HepG2 (cell line): Measurements from ENCODE around the gene TIMP3. TPM values are rescaled to one million over a fixed set of nuclear protein-coding genes. Genes with fewer than 3 reads are reported as not detected.

Experiments
- CENPT ChIP-seq: sonication (generic); formaldehyde crosslinking; IDR thresholded peaks from 2 replicates; pipeline ENCODE4 v1.8.0; 2022; ENCODE audit warnings: low read depth, mild to moderate bottlenecking, moderate library complexity, missing genetic modification reagents
- ELF4 ChIP-seq: sonication (generic); formaldehyde crosslinking; IDR thresholded peaks from 2 replicates; pipeline ENCODE4 v1.5.0; 2020; ENCODE audit warnings: missing genetic modification reagents, mild to moderate bottlenecking, moderate library complexity, borderline replicate concordance
- HNRNPUL1 ChIP-seq: fragments of 200-400 bp; formaldehyde crosslinking; IDR thresholded peaks from 2 replicates; pipeline ENCODE4 v1.6.1; 2017; ENCODE audit warnings: low read depth, mild to moderate bottlenecking, low read length, moderate library complexity
- KAT2B ChIP-seq: fragments of 150-350 bp; IDR thresholded peaks from 2 replicates; pipeline ENCODE4 v1.6.1; 2014; ENCODE audit warnings: low read depth, low read length, borderline replicate concordance
- MAF1 ChIP-seq: sonication (generic); formaldehyde crosslinking; IDR thresholded peaks from 2 replicates; pipeline ENCODE4 v1.5.0; 2020; ENCODE audit warnings: missing genetic modification reagents, borderline replicate concordance
- MED8 ChIP-seq: sonication (generic); formaldehyde crosslinking; IDR thresholded peaks from 2 replicates; pipeline ENCODE4 v1.8.1; 2023; ENCODE audit warnings: mild to moderate bottlenecking, missing genetic modification reagents; ENCODE audit not compliant: insufficient replicate concordance
- MXI1 ChIP-seq: IDR thresholded peaks from 3 replicates; pipeline ENCODE4 v1.6.1; 2012; ENCODE audit warnings: low read depth, low read length, inconsistent platforms, borderline replicate concordance
- PITX1 ChIP-seq: sonication (generic); formaldehyde crosslinking; IDR thresholded peaks from 2 replicates; pipeline ENCODE4 v1.5.1; 2020; ENCODE audit warnings: mild to moderate bottlenecking, missing genetic modification reagents
- POLR2G ChIP-seq: fragments of 200-400 bp; formaldehyde crosslinking; IDR thresholded peaks from 2 replicates; pipeline ENCODE4 v1.6.1; 2018; ENCODE audit warnings: mild to moderate bottlenecking, low read depth, low read length, moderate library complexity
- RFXANK ChIP-seq: IDR thresholded peaks from 2 replicates; pipeline ENCODE4 v1.6.1; 2016
- SNAPC5 ChIP-seq: sonication (generic); formaldehyde crosslinking; IDR thresholded peaks from 2 replicates; pipeline ENCODE4 v1.8.1; 2023; ENCODE audit warnings: mild to moderate bottlenecking, missing genetic modification reagents, borderline replicate concordance
- STAT5B ChIP-seq: sonication (generic); formaldehyde crosslinking; IDR thresholded peaks from 2 replicates; pipeline ENCODE4 v1.4.0; 2020; ENCODE audit warnings: missing genetic modification reagents
- ZBTB40 ChIP-seq, 2 experiments: fragments of 450-650 bp in 1 of 2; sonication (generic) in 1 of 2; formaldehyde crosslinking in 1 of 2; IDR thresholded peaks; 2 replicates each; pipeline versions ENCODE4 v1.6.1 to v1.8.0; 2016 to 2022; ENCODE audit warnings: antibody characterized with exemption in 1 of 2, mild to moderate bottlenecking in 1 of 2, missing genetic modification reagents in 1 of 2
- ZEB1 ChIP-seq: IDR thresholded peaks from 2 replicates; pipeline ENCODE4 v1.6.1; 2012; ENCODE audit warnings: mild to moderate bottlenecking, low read depth, inconsistent platforms; ENCODE audit not compliant: insufficient replicate concordance
- ZIK1 ChIP-seq: sonication (generic); formaldehyde crosslinking; IDR thresholded peaks from 2 replicates; pipeline ENCODE4 v1.5.0; 2020; ENCODE audit warnings: mild to moderate bottlenecking, low read depth, missing genetic modification reagents, borderline replicate concordance
- ZNF138 ChIP-seq: sonication (generic); formaldehyde crosslinking; IDR thresholded peaks from 2 replicates; pipeline ENCODE4 v1.5.0; 2020; ENCODE audit warnings: mild to moderate bottlenecking, low read depth, missing genetic modification reagents
- ZNF343 ChIP-seq: sonication (generic); formaldehyde crosslinking; IDR thresholded peaks from 2 replicates; pipeline ENCODE4 v1.4.0; 2020; ENCODE audit warnings: mild to moderate bottlenecking, missing genetic modification reagents
- ZNF513 ChIP-seq: sonication (generic); formaldehyde crosslinking; conservative IDR thresholded peaks from 2 replicates; pipeline ENCODE4 v1.5.0; 2020; ENCODE audit warnings: missing genetic modification reagents
- ZNF607 ChIP-seq: sonication (generic); formaldehyde crosslinking; IDR thresholded peaks from 2 replicates; pipeline ENCODE4 v1.5.1; 2020; ENCODE audit warnings: missing genetic modification reagents, mild to moderate bottlenecking, borderline replicate concordance
- ZNF839 ChIP-seq: sonication (generic); formaldehyde crosslinking; IDR thresholded peaks from 2 replicates; pipeline ENCODE4 v1.4.0; 2020; ENCODE audit warnings: missing genetic modification reagents, mild to moderate bottlenecking, borderline replicate concordance
- polyA plus RNA-seq, 8 experiments: library from polyadenylated mRNA; depleted of rRNA in 3 of 8; stranded (reverse) in 7 of 8; unstranded in 1 of 8; fragments of >200 nt; fragmentation: Illumina TruSeq in 4 of 8; extraction: Trizol in 4 of 8; gene quantifications; 2 replicates each; pipeline versions ENCODE4 v1.2.1 to v1.2.3, GENCODE V29; 2011 to 2016; ENCODE audit warnings: low read depth in 4 of 8, missing spikeins in 1 of 8, mixed read lengths in 1 of 8; ENCODE audit not compliant: insufficient read depth in 1 of 8
- total RNA-seq, 5 experiments: library from RNA; depleted of rRNA; stranded (reverse); fragments of >200 nt; fragmentation: Illumina TruSeq; extraction: Trizol; gene quantifications; 2 replicates each; pipeline ENCODE4 v1.2.3, GENCODE V29; 2016; ENCODE audit warnings: low read depth in 1 of 5

TIMP3 gene
- total and polyA plus RNA-seq, 2 of the 13 experiments (the other 11 are each of a cell fraction or from before 2014, with no cell fraction given) = 57.3 to 86.6 TPM

DNA sequence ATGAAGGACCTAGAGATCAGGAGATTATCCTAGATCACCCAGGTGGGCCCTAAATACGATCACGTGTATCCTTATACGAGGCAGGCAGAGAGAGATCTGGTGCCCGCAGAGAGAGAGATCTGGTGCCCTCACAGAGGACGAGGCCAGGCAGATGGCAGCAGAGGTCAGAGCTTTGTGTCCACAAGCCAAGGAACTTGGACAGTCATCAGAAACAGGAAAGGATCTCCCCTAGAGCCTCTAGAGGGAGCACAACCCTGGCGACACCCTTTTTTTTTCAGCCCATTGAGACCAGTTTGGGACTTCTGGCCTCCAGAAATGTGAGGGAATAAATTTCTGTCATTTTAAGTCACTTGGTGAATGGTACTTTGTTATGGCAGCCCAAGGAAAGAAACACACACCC, 25.5 kb upstream of the TIMP3 start (continued):
- TF ChIP-seq ZIK1 (CRISPR knock-in tag) (no peak), HNRNPUL1 (no peak), ELF4 (CRISPR knock-in tag) (no peak), ZEB1 (no peak), ZNF513 (CRISPR knock-in tag) (no peak), MXI1 (no peak), ZNF839 (CRISPR knock-in tag) (no peak), ZNF138 (CRISPR knock-in tag) (no peak), RFXANK (no peak), PITX1 (no peak), ZNF607 (CRISPR knock-in tag) (no peak), STAT5B (CRISPR knock-in tag) (no peak), MAF1 (CRISPR knock-in tag) (no peak), SNAPC5 (CRISPR knock-in tag) (no peak), CENPT (CRISPR knock-in tag) (no peak), KAT2B (no peak), ZBTB40 (IDR thresholded peaks at IDR 0.05) (no peak), ZBTB40 (CRISPR knock-in tag; IDR thresholded peaks at IDR 0.05) (no peak), MED8 (no peak), ZNF343 (CRISPR knock-in tag) (no peak), POLR2G (no peak)
